GM18951 (cell line): ENCODE data around the gene SLC12A5.
A peak's percentile ranks its signal among the peaks of the same experiment; 100 is the strongest.

Experiments used
- POLR2A ChIP-seq: IDR thresholded peaks from 4 replicates; pipeline ENCODE4 v1.6.1; 2011; ENCODE audit warnings: mild to moderate bottlenecking; ENCODE audit not compliant: insufficient read length, insufficient read depth; ENCODE audit errors: extremely low read depth
- in situ Hi-C: fragments of 300-500 bp; cut with MboI; formaldehyde crosslinking; loops from one replicate; pipeline ENCODE4 v1.12.0; 2022; ENCODE audit warnings: low sequenced_read_pairs, mixed read lengths, inconsistent platforms; ENCODE audit not compliant: unreplicated experiment

The SLC12A5 gene

DNA sequence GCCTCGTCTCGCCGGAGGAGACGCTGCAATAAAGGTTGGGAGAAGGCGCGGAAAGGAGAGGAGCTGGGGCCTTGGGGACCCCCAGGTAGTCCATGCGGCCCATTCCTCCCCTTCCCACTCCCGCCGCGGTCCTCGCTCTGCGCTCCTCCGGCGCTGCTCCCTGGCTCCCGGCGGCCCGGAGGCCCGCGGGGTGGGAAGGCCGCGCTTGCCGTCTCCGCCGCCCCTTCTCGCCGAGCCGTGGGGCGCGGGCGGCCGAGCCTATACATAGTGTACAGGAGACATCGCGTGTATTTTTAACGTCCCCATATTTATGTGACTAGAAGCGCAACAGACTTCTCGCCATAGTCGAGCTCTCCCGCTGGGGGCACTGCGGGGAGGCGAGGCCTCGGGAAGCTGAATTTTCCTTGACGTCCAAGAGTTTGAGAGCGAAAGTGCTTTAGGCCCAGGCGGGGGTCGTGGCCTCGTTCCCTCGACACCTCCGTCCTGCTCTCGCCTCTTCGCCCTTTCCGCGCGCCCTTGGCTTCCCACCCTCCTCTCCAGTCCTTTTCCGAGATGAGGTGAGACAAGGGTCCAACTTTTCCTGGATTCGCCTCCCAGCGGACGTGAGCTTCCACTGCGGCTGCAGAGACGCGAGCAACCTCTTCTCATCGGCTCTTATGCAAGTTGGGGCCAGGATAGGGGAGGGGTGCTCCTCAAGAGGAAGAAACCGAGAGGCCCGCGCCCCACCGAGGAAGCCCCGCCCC, 29.0 kb downstream of the SLC12A5 start:
- in situ Hi-C loops = no loop called here
- TF ChIP-seq POLR2A = no peak

DNA sequence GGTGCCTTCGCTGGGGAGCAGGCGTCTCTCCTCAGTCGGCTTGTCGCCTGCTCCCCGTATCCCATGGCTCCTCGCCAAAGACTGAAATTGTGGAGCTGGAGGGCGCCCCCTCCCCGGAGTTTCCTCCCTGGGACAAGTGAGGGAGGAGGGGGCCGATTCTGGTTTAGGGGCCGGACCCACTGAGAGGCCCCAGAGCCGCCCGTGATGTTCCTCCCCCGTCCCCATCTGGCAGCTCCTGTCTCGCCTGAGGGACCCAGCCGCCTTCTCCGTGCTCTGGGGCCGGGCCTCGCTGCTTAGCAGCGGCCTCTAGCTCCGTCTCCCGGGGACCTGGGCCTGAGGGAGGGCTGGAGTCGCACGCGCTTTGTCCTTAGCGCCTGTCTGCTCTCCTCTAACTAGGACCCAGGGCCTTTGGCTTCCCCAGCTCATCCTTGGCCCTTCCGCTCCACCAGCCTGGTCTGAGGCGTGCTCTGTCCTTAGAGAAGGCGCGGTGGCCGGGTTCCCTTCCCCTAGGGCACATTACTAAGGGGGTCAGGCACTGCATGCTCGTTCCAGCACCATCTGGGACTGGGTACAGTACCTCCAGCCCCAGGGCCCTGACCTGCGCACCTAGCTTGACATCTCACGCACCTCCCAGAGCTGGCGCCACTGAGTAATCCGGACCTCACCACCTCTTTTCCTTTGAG, 29.7 kb downstream of the SLC12A5 start:
- in situ Hi-C loops = no loop called here
- TF ChIP-seq POLR2A = peak; percentile 8

GRCh38 chr20:46060301-46060881, 31.4 kb downstream of the SLC12A5 start:
- TF ChIP-seq POLR2A = no peak
- in situ Hi-C loops = no loop called here

DNA sequence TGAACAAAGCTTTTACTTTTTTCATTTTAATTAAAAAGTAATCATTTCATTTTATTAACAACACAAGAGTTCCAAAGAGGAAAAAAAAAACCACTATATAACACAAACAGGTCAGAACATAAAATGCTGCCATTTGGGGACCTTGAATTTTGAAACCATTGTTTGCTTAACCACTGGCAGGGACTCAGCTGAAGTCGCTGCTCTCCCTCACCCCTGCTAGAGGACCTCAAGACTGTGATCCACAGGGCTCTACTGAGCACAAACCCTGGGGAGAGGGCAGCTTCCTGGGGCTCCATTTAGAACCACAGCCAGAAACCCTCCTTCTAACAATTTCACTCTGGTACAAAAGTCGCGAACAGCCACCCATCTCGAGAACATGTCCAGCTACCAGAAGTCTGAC, 32.0 kb downstream of the SLC12A5 start:
- in situ Hi-C loops = no loop called here
- no peak for TF ChIP-seq POLR2A

DNA sequence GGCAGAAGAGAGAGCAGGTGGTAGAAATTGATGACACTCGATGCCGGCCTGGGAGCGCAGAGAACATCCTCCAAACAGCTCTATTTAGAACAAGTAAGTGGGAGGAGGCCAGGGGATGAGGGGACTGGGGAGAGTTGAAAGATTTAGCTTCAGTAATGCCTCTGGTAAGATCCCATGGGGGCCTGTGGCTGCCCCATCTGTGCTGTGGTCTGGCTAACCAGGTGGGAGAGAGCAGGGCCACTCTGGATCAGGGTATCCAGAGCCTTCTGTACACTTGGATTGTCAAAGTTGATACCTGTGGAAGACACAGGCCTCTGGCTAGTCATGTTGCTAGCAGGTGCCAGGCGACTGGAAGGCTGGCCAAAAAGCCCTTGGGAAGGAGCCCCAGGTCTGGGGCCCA, 33.1 kb downstream of the SLC12A5 start:
- in situ Hi-C loops = no loop called here
- no peak for TF ChIP-seq POLR2A

DNA sequence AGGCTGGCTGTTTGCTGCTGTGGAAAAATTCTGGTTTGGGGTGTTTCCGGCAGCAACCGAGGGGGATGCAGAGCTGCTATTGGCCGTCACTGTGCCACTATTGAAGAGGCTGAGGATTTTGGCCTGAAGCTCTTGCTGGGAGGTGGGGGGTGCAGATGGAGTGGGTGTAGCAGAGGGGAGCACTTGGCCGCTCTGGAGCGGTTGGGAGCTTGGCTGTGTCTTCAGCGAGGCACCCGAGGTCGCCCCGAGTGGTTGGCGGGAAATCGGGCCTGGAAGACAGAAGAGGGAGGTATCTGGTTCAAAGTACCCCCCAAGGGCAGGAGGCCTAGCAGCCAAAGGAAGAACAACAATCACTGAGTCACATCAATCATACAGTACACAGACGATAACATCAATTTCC, 33.6 kb downstream of the SLC12A5 start:
- in situ Hi-C loops = no loop called here

DNA sequence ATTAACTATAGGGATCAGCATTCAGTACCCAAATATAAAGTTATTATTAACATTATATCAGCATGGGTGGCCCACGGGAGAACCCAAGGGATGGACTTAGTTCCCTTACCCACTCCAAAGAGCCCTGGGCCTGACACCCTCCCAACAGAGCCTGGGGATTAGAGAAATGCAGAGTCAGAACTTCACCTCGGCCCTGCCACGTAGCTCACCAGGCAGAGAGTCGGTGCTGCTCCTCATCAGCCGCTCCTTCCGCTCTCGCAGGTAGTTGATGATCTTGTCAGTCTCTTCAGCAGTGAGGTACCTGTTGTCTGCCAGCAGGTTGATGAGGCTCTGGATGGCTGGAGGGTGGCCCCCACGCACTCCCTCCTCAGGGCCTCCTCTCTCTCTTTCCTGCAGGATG, 34.1 kb downstream of the SLC12A5 start:
- no peak for TF ChIP-seq POLR2A
- in situ Hi-C loops = no loop called here

More for the DNA sequence above, 33.6 kb downstream of the SLC12A5 start:
- TF ChIP-seq POLR2A = no peak

DNA sequence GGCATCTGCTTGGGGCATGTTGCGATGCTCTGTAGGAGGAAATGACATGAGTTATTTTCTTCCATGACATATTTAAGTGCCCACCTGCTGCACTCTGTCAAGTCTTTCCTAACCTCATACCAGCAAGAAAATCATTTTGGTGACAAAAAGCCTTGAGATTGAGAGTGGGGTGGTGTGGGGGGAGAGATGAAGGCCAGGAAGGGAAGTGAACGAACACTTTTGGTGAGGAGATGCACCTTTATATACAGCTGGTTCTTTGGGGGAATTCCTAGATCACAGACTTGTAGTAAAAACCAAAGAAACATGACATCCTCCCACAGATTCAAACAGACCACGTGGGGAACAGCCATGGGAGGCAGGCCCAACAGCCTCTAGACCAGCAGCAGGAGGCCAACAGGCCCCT, 34.6 kb downstream of the SLC12A5 start:
- in situ Hi-C loops = no loop called here
- no peak for TF ChIP-seq POLR2A

- in situ Hi-C loops = no loop called here
- TF ChIP-seq POLR2A = no peak
Observed at GRCh38 chr20:46065006-46065405, 36.0 kb downstream of the SLC12A5 start.

GRCh38 chr20:46065691-46066090, 36.7 kb downstream of the SLC12A5 start:
- no peak for TF ChIP-seq POLR2A
- in situ Hi-C loops = no loop called here

DNA sequence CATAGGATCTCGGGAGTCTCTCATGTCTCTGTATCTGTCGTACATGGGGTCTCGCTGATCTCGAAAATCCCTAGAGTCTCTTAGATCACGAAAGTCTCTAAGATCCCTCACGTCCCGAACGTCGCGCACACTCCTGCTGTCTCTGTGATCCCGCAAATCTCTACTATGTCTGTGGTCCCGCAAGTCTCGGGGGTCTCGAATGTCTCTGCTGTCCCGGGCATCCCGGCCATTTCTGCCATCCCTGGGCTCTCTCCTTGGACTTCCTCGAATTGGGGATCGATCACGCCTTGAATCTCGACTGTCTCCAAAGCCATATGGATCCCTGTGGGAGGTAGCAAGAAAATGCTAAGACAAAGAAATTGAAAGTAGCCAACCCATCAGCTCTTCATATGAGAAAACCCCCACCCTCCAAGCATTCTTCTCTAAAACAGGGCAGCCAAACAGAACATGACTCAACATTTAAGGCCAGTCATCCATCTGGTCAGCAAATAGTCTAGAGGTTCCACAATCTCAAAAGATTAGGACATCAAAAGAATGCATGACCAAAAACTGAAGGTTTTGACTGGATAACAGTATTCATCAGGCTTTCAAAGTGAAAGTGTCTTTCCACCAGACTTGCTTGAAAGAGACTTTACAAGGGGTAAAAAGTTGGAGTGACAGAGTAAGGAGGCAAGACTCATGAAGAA, 41.3 kb downstream of the SLC12A5 start:
- no peak for TF ChIP-seq POLR2A
- in situ Hi-C loops = no loop called here

- TF ChIP-seq POLR2A = no peak
- in situ Hi-C loops = no loop called here
Observed at GRCh38 chr20:46071573-46071972, 42.6 kb downstream of the SLC12A5 start.

DNA sequence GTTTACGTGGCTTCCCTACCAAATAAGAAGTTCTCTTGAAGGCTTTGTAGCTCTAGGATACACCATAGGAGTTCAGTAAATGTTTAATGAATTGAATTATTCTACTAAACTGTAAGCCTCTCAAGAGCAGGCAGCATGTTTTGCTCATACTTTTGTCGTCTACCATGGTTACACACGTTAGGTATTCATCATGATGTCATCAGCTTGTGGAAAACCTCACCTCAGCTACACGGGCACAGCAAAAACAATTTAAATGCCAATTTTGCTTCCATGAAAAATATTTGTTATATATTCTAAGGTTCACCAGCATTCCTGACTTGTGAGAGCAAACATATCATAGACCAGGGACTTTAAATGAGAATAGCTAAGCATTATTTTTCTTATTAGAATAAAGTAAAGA, 44.0 kb downstream of the SLC12A5 start:
- no peak for TF ChIP-seq POLR2A
- in situ Hi-C loops = no loop called here

- in situ Hi-C loops = no loop called here
- no peak for TF ChIP-seq POLR2A
Observed at GRCh38 chr20:46073443-46073842, 44.4 kb downstream of the SLC12A5 start.

DNA sequence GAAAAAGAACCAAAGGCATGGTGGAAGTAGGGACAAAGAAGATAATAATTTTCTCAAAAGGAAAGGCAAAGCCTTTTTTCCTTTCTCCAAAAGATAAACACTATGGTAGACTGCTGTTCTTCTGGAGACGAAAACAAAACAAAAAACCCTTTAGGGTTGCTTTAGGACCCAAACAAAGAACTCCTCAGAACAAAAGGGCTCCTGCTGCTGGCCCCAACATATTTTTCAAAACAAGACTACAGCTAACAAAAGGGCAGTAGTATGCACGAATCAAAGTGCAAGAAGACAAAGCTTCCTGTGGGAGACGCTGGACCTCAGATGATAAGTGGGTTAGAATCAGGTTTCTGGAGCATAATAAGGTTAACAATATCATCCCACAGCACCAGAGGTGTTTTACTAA, 45.0 kb downstream of the SLC12A5 start:
- TF ChIP-seq POLR2A = no peak

More for the DNA sequence above, 45.0 kb downstream of the SLC12A5 start:
- in situ Hi-C loops = no loop called here
